ENCODE measurements around the gene ELF1.
"Not testable (repeated sequence)": the region's sequence is repeated elsewhere in the genome, so short reads cannot be mapped to it uniquely, and the experiment has no call there.

The ELF1 gene

DNA sequence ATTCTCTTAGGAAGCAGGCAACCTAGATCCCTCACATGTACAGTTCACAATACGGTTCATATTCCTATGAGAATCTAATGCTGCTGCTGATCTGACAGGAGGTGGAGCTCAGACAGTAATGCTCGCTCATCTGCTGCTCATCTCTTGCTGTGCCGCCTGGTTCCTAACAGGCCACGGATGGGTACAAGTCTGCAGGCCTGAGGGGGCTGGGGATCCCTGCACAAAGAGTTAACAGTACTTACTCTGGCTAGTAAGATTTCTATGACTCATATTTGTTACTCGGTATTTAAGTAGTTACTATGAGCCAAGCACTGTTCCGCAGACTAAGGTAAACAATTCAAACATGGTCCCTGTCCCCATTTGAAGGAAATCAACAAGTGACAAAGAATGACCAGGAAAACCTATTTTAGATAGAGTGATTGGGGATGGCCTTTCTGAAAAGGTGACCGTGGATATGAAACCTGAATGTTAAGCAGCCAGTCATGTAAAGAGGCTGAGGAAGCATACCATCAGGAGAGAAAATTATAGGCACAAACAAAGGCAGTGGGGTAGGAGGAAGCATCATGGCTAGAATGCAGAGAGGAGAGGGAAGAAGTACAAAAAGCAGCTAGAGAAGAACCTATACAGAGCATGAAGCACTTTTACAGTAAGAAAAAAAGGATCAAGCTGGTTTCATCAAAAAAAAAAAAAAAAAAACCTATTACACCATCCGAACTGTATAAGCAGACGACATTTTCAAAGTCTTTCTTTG, 21.6 kb upstream of the ELF1 start:
- no peak for DNase-seq (ENCODE audit: low spot score)

DNA sequence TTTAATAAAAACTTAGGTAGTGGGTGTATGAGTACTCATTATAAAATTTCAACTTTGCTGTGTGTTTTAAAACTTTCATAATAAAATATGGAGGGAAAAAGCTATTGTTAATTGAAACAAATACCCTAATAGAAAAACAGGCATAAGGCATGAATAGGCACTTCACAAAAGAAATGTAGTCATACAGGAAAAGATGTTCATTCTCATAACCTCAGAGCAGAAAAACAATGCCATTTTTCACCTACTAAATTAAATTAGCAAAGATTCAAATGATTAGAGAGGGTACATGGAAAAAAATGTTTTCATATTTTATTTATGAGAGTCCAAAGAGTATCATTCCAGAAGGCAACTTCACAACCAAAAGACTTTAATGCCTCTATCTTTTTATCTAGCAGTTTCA, 20.6 kb upstream of the ELF1 start:
- DNase-seq (ENCODE audit: low spot score), result no peak

DNA sequence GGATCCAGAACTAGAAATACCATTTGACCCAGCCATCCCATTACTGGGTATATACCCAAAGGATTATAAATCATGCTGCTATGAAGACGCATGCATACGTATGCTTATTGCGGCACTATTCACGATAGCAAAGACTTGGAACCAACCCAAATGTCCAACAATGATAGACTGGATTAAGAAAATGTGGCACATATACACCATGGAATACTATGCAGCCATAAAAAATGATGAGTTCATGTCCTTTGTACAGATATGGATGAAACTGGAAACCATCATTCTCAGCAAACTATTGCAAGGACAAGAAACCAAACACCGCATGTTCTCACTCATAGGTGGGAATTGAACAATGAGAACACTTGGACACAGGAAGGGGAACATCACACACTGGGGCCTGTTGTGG, 17.4 kb upstream of the ELF1 start:
- not testable (repeated sequence) for DNase-seq (ENCODE audit: low spot score)

DNA sequence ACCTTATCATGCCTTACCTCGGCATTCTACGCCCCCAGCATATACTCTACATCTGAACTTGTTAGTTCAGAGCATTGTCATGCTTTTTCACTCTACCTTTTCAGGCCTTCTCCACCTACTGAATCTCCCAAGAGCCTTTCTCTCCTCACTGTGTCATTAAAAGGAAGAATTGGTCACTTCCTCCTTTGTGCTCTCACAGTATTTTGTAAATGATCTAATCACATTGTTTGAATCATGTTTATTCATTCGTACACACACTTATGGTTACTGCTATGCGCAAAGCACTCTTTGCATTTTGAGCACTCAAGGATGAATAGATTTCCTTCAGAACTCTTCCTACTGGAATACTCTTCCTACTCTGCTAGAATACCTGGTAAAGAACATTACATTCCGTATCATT, 15.8 kb upstream of the ELF1 start:
- DNase-seq (ENCODE audit: low spot score), result no peak

DNA sequence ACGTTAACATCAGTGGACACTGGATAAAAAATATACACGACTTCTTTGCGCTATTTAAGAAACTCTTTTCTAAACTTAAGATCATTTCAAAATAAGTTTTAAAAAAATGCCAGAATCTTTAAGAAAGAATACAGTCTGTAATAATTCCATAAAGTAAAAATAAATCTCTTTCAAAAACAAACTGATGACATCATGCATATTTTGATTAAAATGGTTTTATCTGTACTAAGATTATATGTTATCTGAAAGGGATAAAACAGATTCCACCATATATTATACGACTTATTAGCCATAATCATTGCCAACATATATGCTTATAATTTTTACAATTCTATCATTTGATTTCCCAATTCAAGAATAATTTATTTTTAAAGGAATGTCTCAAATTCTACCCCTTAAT, 15.3 kb upstream of the ELF1 start:
- no peak for DNase-seq (ENCODE audit: low spot score)

DNA sequence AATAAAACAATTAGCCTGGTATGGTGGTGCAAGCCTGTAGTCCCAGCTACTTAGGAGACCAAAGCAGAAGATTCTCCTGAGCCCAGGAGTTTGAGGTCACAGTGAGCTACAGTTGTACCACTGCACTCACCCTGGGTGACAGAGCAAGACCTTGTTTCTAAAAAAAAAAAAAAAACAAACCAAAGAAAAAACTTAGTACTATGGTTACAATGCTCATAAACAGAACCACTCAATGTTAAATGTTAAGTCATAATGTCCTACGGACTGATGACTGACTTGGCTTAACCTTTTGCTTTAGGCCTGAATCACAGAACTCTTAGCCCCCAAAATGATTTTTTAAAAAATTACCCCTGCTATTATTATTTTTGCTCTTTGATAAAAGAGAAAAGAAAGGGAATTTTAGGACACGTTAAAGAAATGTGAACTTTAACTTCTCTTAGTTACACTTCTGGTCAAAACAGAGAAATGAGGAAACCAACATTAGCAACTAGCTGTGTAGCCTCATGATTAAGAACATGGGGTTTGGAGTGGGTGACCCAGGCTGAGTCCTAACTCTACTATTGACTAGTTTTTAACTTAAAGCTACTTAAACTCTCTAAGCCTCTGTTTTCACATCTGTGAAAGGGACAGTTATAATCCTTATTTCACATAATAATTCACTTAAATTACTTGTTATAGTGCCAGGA, 13.7 kb upstream of the ELF1 start:
- no peak for DNase-seq (ENCODE audit: low spot score)

DNA sequence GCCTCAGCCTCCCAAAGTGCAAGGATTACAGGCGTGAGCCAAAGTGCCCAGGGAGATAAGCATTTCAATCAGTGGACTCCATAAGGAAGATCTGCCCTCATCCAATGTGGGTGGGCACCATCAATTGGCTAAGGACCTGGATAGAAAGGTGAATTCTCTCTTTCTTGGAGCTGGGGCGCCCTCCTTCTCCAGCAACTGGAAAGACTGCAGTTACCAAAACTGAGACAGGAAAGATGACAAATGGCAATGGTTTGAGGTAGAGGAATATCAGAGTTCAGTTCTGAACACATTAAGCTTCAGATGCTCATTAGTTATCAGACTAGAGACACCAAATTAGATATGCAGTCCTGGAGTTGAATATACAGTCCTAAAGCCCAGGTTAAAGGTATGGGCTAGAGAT, 10.5 kb upstream of the ELF1 start:
- DNase-seq (ENCODE audit: low spot score), result no peak

DNA sequence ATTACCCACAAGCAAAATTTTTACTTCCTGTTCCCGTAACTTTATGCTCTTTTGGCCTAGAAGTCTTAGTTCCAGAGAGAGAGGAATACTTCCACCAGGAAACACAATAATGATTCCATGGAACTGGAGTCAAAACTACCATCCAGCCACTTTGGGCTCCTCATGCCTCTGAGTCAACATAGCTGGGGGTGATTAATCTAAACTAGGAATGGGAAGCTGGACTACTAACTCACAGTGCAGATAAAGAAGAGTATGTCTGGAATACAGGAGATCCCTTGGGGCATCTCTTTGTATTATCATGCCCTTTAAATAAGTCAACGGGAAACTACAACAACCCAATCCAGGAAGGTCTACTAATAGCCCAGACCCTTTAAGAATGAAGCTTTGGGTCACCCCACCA, 8.9 kb upstream of the ELF1 start:
- no peak for DNase-seq (ENCODE audit: low spot score)

DNA sequence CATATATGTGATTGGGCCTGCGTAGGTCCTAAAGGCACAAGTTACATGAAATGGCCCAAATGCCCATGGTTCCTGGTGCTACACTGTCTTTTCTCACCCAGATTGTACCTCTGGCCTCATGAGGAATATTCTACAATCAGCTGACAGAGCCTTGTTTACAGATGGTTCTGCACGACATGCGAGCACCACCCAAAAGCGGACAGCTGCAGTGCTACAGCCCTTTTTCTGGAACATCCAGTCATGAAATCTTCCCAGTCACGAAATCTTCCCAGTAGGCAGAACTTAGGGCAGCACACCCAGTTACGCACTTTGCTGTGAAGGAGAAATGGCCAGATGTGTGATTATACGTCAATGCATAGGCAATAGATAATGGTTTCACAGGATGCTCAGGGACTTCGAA, 7.7 kb upstream of the ELF1 start:
- no peak for DNase-seq (ENCODE audit: low spot score)

DNA sequence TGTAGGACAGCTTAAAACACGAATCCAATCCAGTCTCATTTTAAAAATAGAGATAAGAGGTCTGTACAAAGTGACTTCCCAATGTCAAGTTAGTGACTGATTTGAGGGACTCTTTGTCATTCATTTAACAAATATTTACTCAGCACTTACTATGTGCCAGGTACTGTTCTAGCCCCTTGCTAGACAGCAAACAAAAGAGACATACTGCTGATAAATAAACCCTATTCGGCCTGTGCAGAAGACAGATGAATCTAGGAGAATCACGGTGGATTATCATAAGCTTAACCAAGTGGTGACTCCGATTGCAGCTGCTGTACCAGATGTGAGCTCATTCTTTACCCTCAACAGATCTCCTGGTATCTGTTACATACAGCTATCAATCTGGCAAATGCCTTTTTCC, 6.4 kb upstream of the ELF1 start:
- no peak for DNase-seq (ENCODE audit: low spot score)

DNA sequence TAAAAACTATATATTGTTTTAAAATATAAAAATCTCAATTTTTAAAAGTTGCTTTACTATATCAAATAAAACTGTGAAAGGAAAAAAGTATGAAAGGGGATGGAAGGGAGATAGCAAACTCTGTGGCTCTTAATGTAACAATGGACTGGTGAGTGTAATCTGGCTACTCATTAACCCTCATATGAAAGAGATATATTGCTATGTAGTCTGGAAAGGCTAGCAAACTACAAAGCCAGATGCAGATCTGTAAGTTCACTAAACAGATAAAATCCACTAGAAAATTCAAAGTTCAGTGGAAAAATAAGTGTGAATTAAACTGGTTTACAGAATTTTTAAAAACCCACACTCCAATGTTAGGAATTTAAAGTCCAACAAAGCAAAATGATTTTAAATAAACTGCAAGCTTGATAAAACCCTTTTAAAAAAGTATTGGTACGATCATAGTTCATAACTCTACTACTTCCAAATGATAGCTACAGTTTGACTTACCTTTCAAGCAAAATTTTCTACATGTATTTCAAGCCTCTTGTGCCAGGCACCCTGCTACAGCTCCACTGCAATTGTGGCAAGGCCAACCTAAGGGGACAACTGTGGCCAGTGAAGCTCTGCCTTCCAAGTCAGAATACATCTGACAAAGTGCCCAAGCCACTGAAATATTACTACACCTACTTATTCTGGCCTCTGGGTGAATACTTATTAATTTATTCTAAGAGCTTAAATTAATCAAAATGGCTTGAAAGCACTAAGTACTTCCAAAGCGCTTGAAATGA, 647 bp upstream of the ELF1 start:
- DNase-seq (ENCODE audit: low spot score), result no peak

DNA sequence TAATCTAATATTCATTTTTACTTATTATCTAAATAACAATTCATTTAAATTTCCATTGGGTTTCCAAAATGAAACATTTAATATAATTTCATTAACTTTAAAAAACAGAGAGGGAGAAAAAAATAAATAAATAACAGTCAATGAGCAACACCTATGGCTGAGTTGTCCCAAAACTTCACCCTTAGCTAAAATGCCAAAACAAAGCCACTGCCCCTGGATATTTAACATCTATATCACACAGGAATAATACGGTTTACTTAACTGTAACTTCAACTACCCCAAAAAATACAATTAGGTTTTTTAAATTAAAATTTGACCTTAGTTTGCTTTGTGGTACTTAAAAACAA, 541 bp downstream of the ELF1 start:
- no peak for DNase-seq (ENCODE audit: low spot score)

DNA sequence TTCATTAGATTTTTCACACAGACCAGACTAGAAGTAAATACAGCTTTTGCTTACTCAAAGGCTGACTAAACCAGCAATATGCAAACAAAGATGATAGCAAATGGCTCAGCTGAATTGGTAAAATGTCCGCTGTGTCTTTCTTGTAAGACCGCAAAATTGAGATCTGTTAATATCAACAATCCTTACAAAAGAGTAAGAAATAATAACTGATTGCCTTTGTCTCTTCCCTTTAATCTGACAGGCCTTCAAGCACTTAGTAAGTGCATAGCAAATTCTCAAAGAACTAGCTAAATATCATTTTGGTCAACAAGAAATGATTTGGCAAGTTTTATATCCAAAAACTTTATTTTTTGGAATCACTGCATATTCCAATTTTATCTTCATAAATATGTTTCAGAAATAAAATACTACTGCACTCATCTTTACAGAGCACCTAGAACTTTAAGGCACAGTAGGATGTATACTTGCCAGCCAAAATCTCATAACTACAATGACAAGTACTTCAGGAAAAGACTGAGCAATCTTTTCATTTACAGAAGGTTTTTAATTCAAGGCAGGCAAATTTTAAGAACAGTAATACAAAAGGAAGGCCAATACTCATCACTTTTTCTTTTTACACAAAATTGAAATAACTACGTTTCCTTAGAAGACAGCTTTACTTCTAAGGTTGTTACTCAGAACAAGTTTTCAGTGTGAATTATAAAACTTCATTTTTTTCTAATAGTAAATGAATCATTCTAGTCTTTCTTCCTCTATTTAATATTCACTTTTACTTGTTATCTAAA, 1.1 kb downstream of the ELF1 start:
- no peak for DNase-seq (ENCODE audit: low spot score)

DNA sequence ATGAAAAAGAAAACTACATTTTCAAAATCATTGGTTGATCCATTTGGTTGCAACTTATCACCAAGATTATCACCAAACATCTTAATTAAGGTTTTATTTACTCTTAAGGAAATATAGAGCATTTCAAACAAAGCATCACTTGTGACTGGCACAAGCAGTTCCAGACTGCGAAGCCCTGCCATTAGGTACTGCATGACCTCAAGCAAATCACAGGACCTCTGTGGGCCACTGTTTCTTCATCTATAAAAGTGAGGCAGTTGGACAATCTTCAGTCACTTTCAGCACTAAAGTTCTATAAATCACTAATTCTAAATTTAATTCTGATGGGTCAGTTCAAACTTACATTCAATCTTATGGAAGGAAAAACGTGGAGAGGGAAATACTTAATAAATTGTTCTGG, 2.0 kb downstream of the ELF1 start:
- DNase-seq (ENCODE audit: low spot score), result no peak

DNA sequence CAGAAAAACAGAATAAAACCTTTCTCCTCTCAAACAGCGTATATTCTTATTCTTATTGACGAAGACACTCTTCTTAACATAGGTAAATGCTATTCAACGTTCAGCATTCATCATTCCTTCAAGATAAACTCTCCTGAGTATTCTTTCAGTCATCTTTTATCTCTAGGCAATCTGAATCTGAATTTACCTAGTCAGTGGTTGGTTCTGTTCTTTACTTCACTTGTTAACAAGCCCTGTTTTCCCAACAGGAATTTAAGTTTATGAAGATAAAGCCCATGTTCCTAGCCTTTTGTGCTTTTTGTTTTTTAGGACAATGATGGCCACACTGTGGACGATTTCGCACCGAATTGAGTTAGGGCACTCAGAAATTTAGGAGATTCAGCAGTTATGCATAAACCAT, 3.2 kb downstream of the ELF1 start:
- DNase-seq (ENCODE audit: low spot score), result no peak

DNA sequence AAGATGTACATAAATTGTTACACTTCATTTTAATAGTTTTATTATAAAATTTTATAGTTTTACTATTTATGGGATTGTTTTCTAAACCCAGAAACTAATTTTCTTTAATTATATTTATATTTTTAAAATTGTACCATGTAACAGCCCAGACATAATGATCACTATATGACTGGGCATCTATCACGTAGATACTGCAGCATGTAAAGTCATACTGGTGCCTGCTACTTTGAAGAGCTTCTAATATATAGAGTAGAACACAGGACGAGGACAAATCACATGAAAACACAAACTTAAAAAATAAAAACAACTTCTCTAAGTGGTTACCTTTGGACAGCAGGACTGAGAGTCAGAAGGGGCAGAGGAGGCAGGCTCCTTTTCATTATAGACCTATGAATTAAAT, 5.3 kb downstream of the ELF1 start:
- no peak for DNase-seq (ENCODE audit: low spot score)

DNA sequence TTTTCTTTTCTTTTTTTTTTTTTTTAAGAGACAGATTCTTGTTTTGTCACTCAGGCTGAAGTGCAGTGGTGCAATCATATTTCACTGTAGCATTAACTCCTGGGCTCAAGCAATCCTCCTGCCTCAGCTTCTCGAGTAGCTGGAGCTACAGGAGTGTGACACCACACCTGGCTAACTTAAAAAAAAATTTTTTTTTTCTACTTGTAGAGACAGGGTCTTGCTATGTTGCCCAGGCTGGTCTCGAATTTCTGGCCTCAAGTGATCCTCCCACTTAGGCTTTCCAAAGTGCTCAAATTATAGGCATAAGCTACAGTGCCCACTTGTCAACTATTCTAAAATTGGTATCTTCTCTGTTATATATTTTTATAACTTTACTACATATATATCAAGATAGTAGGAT, 6.6 kb downstream of the ELF1 start:
- DNase-seq (ENCODE audit: low spot score), result no peak

DNA sequence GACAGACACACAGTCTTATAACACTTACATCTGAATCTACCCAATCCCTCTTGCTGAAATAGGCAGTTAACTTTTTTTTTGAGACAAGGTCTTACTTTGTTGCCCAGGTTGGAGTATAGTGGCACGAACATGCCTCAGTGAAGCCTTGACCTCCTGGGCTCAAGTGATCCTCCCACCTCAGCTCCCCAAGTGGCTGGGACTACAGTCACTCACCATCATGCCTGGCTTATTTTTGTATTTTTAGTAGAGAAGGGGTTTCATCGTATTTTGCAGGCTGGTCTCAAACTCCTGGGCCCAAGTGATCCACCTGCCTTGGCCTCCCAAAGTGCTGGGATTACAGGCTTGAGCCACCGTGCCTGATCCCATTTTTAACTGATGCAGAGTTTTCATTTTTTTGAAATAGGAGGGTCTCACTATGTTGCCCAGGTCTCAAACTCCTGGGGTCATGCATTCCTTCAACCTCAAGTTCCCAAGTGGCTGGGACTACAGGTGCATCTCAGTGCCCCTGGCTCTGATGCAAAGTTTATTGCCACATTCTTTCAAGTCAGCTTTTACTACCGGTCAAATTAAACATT, 7.6 kb downstream of the ELF1 start:
- no peak for DNase-seq (ENCODE audit: low spot score)

DNA sequence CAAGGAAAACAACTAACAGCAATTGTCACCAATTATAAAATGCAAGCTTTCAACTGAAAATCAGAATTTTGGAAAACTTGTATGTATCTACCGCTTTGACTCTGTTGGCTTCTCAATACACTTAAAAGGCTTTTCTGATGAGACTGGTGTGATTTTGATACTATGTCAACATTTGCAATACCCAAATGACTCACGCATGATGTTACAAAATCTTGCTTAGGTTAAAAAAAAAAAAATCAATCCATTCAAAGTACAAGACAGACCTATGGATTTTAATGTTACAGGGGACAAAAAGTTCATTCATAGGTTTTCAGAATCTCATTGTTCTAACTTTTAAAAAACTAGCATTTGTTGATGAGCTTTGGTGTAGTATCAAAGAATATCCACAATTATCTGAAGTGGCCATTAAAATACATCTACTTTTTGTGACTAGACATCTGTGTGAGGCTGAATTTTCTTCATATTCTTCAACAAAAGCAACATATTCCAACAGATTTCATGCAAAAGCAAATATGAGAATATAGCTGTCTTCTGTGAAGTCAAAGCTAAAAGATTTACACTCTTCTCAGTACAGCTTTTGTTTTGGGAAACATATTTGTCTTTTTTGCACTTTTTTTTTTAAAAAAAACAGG, 10.7 kb downstream of the ELF1 start:
- no peak for DNase-seq (ENCODE audit: low spot score)

DNA sequence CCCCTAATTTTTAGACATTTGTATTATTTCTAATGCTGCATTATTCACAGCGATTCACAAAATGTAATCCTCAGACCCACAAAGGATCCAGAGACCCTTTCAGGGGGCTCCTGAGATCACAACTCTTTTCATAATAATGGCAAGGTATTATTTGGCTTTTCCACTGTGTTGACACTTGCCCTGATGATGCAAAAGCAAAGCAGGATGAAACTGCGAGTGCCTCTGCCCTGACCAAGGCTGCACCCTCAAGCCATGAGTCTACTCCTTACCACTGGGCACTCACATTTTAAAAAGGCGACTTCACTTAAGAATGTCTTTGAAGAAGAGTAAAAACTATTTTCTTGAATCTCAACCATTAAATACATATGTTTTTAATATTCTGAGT, 11.4 kb downstream of the ELF1 start:
- DNase-seq (ENCODE audit: low spot score), result no peak

DNA sequence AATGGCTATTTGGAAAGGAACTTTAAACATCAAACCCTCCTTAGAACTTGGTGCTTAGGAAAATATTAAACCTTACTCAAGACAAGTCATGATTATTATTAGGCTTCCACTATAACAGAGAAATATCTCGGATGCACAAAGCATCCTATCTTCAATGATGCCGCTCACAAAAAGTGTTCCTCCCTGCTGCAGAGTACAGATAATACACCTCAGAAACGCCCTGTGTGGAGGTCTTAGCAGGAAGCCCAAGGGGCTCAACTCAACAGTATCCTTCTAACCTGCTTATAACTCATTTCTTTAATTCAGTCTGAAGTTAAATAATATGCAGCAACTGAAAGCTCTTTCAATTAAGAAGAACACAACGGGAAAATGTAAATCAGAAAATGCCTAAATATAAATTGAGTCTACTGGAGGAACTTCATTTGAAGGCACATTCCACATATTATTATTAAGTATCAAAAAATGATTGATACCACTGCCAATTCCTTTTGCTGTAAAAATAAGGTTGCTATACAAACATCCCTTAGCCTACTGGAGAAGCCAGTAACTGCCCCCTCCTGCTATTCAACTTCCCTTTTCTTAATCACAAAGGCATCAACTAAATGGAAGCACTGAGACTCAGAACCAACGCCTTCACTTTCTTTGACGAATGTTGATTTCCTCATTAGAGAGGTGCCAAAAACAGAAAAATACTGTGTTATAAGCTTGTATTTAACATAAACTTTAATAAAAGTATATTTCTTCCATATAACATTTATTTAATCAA, 12.0 kb downstream of the ELF1 start:
- no peak for DNase-seq (ENCODE audit: low spot score)
